Skeletal muscle satellite cell (primary cell): ENCODE results near the gene TFEC. TPM values are rescaled to one million over a fixed set of nuclear protein-coding genes. Genes with fewer than 3 reads are reported as not detected.
"Not testable (repeated sequence)": the region's sequence is repeated elsewhere in the genome, so short reads cannot be mapped to it uniquely, and the experiment has no call there.

ENCODE experiments used
- H3K27me3 ChIP-seq: 2 replicates; pipeline ENCODE4 v1.7.0; 2013; ENCODE audit warnings: low read length; ENCODE audit not compliant: control insufficient read depth, insufficient read depth
- H3K36me3 ChIP-seq: 2 replicates; pipeline ENCODE4 v1.7.0; 2013; ENCODE audit warnings: mild to moderate bottlenecking, control low read depth, low read length; ENCODE audit not compliant: insufficient read depth
- H3K4me1 ChIP-seq: 2 replicates; pipeline ENCODE4 v1.7.0; 2013; ENCODE audit warnings: low read length; ENCODE audit not compliant: control insufficient read depth, insufficient read depth
- H3K4me2 ChIP-seq: 2 replicates; pipeline ENCODE4 v1.7.0; 2013; ENCODE audit warnings: mild to moderate bottlenecking, low read length
- H3K4me3 ChIP-seq: 2 replicates; pipeline ENCODE4 v1.7.0; 2013; ENCODE audit warnings: low read length
- H3K9ac ChIP-seq: 2 replicates; pipeline ENCODE4 v1.7.0; 2013; ENCODE audit warnings: mild to moderate bottlenecking, low read depth, low read length, moderate library complexity
- H3K9me3 ChIP-seq: replicated peaks from 2 replicates; pipeline ENCODE4 v1.7.0; 2013; ENCODE audit warnings: mild to moderate bottlenecking, control low read depth, low read length
- total RNA-seq: library from RNA; depleted of rRNA; stranded (reverse); fragments of >200 nt; gene quantifications from 2 replicates; pipeline ENCODE4 v1.2.3, GENCODE V29; 2012; rRNA removed

TFEC gene, protein sequence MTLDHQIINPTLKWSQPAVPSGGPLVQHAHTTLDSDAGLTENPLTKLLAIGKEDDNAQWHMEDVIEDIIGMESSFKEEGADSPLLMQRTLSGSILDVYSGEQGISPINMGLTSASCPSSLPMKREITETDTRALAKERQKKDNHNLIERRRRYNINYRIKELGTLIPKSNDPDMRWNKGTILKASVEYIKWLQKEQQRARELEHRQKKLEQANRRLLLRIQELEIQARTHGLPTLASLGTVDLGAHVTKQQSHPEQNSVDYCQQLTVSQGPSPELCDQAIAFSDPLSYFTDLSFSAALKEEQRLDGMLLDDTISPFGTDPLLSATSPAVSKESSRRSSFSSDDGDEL
- total RNA-seq: under 0.01 and 0.25 TPM in 2 replicates

DNA sequence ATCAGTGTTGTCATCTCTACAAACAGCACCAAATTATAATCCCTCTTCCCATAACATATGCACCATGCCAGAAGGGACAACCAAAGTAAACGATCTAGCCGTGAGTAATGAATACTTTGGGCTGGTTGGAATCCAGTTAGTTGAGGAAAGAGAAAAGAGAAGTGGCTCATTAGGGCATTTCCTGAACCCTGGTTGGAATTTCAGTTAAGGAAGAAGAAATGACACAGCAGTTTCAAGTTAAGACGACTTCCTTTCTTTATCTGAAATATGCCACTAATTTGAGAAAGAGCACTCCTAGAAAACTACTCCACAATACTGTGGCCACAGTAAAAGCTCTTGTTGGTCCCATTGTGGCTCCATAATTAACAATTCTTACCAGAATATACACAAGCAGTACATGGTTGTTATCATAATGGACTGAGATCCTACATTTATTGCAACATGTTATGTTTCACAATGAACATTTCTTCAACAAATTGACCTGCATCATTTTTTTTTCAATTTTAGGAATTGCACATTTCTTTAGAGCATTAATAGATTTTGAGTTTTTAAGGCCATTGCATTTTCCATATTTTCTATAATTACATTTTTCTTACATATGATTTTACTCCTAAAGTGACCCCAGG is at the start of gene TFEC:
Gene TFEC (minus strand): TSS at position 113 of the 626 bp plus-strand sequence. CDS start 46,322 bp downstream, outside the sequence.
- Histone ChIP-seq H3K4me2 (no peak within 1 kb of the TSS), H3K36me3 (no peaks in the 10 kb centered on the region), H3K4me1 (peaks cover 9% of the 10 kb centered on the region), H3K4me3 (no peak within 1 kb of the TSS), H3K27me3 (no peaks in the 10 kb centered on the region), H3K9ac (no peak within 1 kb of the TSS), H3K9me3 (no peaks in the 10 kb centered on the region)

DNA sequence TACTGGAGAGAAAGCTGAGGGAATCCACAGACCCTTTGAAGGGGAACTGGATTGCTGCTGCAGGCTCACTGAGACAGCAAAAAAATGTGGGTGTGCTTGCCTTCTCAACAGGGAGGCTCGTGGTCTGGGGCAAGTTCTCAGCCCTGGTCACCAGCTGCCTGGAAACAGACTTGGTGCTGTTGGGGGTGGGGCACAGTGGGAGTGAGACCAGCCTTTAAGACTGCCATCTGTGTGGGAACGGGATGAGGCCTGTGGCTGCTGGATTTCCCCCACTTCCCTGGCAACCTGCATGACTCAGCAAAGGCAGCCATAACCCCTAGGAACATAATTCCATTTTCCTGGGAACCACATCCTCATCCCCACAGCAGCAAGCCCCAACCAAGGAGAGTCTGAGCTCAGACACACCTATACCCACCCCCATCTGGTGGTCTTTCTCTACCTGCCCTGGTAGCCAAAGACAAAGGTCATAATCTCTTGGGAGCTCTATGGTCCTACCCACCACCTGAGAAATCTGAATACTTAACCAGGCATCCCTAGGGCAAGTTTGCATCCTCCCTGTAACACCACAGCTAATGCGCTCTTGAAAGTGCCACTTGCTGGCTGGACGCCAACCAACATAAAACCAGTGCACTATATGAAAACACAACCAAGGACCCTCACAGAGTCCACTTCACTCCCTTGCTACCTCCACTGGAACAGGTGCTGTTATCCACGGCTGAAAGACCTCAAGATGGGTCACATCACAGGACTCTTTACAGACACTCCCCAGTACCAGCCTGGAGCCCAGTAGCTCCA is 45.0 kb upstream of the TFEC start:
- Histone ChIP-seq H3K9ac (no peak overlapping the region), H3K4me2 (no peak overlapping the region), H3K27me3 (no peaks in the 10 kb centered on the region), H3K4me1 (no peaks in the 10 kb centered on the region), H3K9me3 (no peaks in the 10 kb centered on the region), H3K36me3 (no peaks in the 10 kb centered on the region), H3K4me3 (no peak overlapping the region)

DNA sequence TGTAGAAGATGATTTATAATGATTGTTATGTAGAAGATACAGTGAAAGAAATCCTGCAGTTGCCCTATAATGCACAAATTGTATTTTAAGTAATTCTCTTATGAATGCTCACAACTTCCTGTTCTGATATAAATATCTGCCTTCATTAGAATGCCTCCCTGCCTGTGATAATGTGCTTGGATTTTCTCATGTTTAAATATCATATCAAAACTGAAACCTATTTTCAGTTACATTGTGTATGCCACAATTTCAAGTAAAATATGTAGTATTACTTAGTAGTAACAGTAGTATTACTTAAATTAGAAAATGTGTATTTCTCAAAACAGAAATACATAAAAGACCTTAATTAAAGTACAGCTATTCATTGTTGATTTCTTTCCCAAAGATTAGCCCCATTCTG is 41.1 kb upstream of the TFEC start:
- H3K4me3 ChIP-seq: no peak overlapping the region

DNA sequence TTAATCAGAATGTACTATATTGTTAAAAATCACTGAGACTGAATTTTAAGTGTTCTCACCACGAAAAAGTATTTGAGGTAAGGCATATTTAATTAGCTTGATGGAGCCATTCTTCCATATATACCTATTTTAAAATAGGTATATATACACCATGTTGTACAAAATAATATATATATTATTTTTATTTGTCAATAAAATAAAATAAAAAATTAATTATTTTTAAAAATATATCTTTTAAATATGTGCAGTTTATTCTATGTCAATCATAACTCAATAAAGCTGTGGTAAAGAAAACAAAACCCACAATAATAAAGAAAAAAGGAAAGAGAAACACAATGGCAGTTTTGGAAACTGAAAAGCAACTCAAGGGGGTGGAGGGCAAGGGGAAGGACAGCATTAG is 33.6 kb upstream of the TFEC start:
- Histone ChIP-seq H3K9ac (no peak overlapping the region), H3K9me3 (no peaks in the 10 kb centered on the region), H3K27me3 (no peaks in the 10 kb centered on the region), H3K4me1 (no peaks in the 10 kb centered on the region), H3K36me3 (no peaks in the 10 kb centered on the region), H3K4me2 (no peak overlapping the region), H3K4me3 (no peak overlapping the region)

More for the DNA sequence above, 41.1 kb upstream of the TFEC start:
- no peak overlapping the region for H3K9ac ChIP-seq
- no peak overlapping the region for H3K4me2 ChIP-seq
- H3K27me3 ChIP-seq: no peaks in the 10 kb centered on the region
- H3K36me3 ChIP-seq: no peaks in the 10 kb centered on the region
- no peaks in the 10 kb centered on the region for H3K9me3 ChIP-seq
- H3K4me1 ChIP-seq: no peaks in the 10 kb centered on the region

DNA sequence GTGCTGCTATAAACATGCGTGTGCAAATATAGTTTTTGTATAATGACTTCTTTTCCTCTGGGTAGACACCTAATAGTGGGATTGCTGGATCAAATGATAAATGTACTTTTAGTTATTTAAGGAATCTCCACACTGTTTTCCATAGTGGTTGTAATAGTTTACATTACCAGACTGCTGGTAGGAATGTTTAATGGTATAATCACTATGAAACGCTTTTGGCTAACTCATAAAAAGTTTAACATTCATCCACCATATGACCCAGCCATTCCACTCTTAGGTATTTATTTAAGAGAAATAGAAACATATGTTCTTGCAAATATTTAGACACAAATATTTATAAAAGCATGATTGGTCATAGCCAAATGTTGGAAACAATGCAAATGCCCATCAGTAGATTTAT is 32.1 kb upstream of the TFEC start:
- H3K27me3 ChIP-seq: no peaks in the 10 kb centered on the region
- no peaks in the 10 kb centered on the region for H3K4me1 ChIP-seq
- no peak overlapping the region for H3K4me3 ChIP-seq
- no peak overlapping the region for H3K9ac ChIP-seq
- H3K36me3 ChIP-seq: no peaks in the 10 kb centered on the region
- H3K9me3 ChIP-seq: no peaks in the 10 kb centered on the region
- H3K4me2 ChIP-seq: no peak overlapping the region

DNA sequence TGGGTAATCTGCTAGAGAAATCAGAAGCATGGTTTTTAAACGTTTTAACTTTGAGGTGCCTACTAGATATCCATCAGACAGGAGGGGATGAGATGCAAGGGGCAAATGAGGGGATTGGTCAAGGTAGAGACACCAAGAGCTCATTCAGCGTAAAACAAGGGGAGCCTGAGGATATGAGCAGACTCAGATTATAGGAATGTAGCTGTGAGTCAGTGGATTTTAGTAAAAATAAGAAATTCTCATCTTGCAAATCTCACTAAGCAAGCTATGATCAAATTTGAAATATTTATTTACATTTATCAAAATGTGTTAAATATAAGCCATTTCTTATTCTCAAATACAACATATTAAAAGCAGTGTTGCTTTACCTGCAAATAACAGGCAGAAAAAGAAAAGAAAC is 21.4 kb upstream of the TFEC start:
- H3K9ac ChIP-seq: no peak overlapping the region
- no peak overlapping the region for H3K4me3 ChIP-seq
- H3K9me3 ChIP-seq: no peaks in the 10 kb centered on the region
- no peak overlapping the region for H3K4me2 ChIP-seq
- no peaks in the 10 kb centered on the region for H3K36me3 ChIP-seq
- no peaks in the 10 kb centered on the region for H3K27me3 ChIP-seq
- H3K4me1 ChIP-seq: no peaks in the 10 kb centered on the region

DNA sequence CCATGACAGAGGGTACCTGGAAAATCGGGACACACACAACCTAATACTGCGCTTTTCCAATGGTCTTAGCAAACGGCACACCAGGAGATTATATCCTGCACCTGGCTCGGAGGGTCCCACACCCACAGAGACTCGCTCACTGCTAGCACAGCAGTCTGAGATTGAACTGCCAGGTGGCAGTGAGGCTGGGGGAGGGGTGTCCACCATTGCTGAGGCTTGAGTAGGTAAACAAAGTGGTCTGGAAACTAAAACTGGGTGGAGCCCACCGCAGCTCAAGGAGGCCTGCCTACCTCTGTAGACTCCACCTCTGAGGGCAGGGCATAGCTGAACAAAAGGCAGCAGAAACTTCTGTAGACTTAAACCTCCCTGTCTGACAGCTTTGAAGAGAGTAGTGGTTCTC is 16.7 kb upstream of the TFEC start:
- H3K4me3 ChIP-seq, H3K4me2 ChIP-seq, H3K9ac ChIP-seq, H3K36me3 ChIP-seq, H3K27me3 ChIP-seq, H3K4me1 ChIP-seq, H3K9me3 ChIP-seq: not testable (repeated sequence)

DNA sequence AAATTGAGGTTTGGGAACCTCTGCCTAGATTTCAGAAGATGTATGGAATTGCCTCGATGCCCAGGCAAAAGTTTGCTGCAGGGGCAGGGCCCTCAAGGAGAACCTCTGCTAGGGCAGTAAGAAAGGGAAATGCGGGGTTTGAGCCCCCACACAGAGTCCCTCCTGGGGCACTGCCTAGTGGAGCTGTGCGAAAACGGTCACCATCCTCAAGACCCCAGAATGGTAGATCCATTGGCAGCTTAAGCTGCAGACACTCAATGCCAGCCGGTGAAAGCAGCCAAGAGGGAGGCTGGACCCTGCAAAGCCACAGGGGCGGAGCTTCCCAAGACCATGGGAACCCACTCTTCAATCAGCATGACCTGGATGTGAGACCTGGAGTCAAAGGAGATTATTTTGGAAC is 15.0 kb upstream of the TFEC start:
- no peak overlapping the region for H3K4me2 ChIP-seq
- H3K27me3 ChIP-seq: no peaks in the 10 kb centered on the region
- H3K4me1 ChIP-seq: no peaks in the 10 kb centered on the region
- no peaks in the 10 kb centered on the region for H3K36me3 ChIP-seq
- H3K4me3 ChIP-seq: no peak overlapping the region
- H3K9me3 ChIP-seq: no peaks in the 10 kb centered on the region
- H3K9ac ChIP-seq: no peak overlapping the region

DNA sequence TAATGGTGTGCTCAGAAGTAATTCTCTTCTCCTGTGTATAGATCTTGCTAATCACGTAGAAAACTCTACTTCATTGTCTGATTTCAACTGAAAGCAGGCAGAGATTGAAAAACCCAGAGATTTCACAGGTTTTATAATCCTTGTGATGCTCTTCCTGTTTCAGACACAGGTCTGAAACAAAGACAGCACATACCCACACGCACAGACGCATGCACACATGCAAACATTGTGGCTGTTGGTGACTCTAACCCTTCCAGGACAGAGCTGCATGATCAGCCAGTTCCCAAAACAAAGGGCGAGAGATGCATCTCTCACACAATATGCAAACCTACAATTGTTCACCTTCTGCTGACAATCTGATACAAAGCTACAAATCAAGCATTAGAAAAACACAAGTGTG is 11.1 kb upstream of the TFEC start:
- H3K4me2 ChIP-seq: no peak overlapping the region
- no peaks in the 10 kb centered on the region for H3K27me3 ChIP-seq
- no peak overlapping the region for H3K9ac ChIP-seq
- no peaks in the 10 kb centered on the region for H3K4me1 ChIP-seq
- no peaks in the 10 kb centered on the region for H3K36me3 ChIP-seq
- no peaks in the 10 kb centered on the region for H3K9me3 ChIP-seq
- no peak overlapping the region for H3K4me3 ChIP-seq

DNA sequence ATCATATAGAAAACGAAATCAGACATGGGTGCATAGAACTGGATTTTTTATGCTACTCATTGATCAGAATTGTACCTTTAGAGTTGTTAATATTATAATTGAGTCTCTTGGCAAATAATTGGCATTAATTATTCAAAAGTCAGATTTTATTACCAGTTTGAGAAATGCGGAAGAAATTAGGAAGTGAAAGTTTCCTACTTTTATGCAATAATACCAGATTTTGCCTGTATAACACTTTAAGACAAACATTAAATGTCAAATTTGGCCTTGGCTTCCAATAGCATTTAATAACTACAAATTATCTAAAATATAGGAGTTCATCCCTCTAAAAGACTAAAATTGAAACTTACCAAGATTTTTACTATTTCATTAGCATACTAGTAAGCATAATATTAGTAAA is 6.8 kb upstream of the TFEC start:
- H3K9ac ChIP-seq: no peak overlapping the region

DNA sequence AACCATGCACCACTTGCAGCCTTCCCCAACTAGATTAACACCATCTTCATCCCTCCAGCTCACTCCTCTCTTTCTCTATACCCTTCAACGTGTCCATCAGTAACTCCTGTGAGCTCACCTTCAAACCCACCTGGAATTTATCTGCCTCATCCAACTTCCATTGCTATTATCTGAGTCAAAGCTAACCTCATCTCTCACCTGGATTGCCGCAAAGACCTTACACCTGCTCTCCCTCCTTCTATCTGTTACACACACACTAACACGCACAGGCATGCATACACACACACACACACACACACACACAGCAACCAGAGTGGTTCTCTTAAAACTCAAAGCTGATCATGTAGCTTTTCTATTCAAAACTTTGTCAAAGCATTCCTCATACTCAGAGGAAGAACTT is 3.8 kb upstream of the TFEC start:
- H3K27me3 ChIP-seq: no peaks in the 10 kb centered on the region
- H3K4me2 ChIP-seq: no peak overlapping the region
- no peak overlapping the region for H3K9ac ChIP-seq
- no peak overlapping the region for H3K4me3 ChIP-seq
- H3K4me1 ChIP-seq: peaks cover 6% of the 10 kb centered on the region
- no peaks in the 10 kb centered on the region for H3K9me3 ChIP-seq
- no peaks in the 10 kb centered on the region for H3K36me3 ChIP-seq

More for the DNA sequence above, 6.8 kb upstream of the TFEC start:
- H3K36me3 ChIP-seq: no peaks in the 10 kb centered on the region
- H3K4me1 ChIP-seq: no peaks in the 10 kb centered on the region
- no peak overlapping the region for H3K4me3 ChIP-seq
- no peak overlapping the region for H3K4me2 ChIP-seq
- no peaks in the 10 kb centered on the region for H3K27me3 ChIP-seq
- no peaks in the 10 kb centered on the region for H3K9me3 ChIP-seq
